Measurements from ENCODE around the gene KCNT1. TPM values are rescaled to one million over a fixed set of nuclear protein-coding genes. Genes with fewer than 3 reads are reported as not detected.

Gene KCNT1
- total RNA-seq, 1 donor from 2014 or later, result not detected

DNA sequence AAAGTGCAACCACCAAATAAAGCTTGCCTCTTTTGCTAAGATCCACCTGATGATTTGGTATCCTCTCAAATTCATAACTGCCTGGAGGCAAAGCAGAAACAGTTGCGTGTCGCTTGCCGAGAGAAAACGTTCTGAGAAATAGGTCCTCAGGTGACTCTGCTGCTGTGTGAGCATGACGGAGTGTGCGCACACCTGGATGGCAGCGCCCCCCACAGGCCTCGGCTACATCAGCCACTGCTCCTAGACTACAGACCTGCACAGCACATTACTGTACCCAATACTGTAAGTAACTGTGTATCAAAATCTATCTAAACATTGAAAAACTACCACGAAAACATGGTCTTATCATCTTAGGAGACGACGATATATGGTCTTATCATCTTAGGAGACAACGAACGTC lies 117.9 kb downstream of the KCNT1 start:
- Histone ChIP-seq H3K27me3 (ENCODE audit: insufficient read depth, low read length) (no peaks in the 10 kb centered on the region), H3K9ac (ENCODE audit: low read length) (no peak overlapping the region), H3K4me3 (ENCODE audit: insufficient read depth, low read depth, low read length) (no peak overlapping the region), H3K9me3 (ENCODE audit: insufficient read depth, low read depth, low read length) (no peaks in the 10 kb centered on the region), H3K79me2 (ENCODE audit: insufficient read depth, low read length) (peaks cover 3% of the 10 kb centered on the region), H3K36me3 (ENCODE audit: insufficient read depth, low read length) (peaks cover 25% of the 10 kb centered on the region), H2AFZ (ENCODE audit: low read depth, low read length) (no peak overlapping the region), H3K4me1 (ENCODE audit: insufficient read depth, low read length) (no peaks in the 10 kb centered on the region), H3K4me2 (ENCODE audit: low read length) (no peak overlapping the region), H3K27ac (ENCODE audit: low read depth, low read length) (no peak overlapping the region), H4K20me1 (ENCODE audit: insufficient read depth, low read length) (peaks cover 19% of the 10 kb centered on the region)
- Mint-ChIP-seq H3K9me3 (ENCODE audit: unreplicated experiment) (no peaks in the 10 kb centered on the region), H3K4me1 (ENCODE audit: low read depth, unreplicated experiment) (peaks cover 2% of the 10 kb centered on the region), H3K27me3 (ENCODE audit: low read depth, unreplicated experiment) (no peaks in the 10 kb centered on the region), H3K36me3 (ENCODE audit: low read depth, unreplicated experiment) (peaks cover 25% of the 10 kb centered on the region), H3K27ac (ENCODE audit: unreplicated experiment) (no peak overlapping the region), H3K4me3 (ENCODE audit: unreplicated experiment) (no peak overlapping the region)
- no peak for FAIRE-seq
- no peak for DNase-seq (ENCODE audit: low read depth)
- no peak for TF ChIP-seq EZH2 (IDR thresholded peaks at IDR 0.05; ENCODE audit: insufficient read depth, low read length)
- TF ChIP-seq, protein P1, sequence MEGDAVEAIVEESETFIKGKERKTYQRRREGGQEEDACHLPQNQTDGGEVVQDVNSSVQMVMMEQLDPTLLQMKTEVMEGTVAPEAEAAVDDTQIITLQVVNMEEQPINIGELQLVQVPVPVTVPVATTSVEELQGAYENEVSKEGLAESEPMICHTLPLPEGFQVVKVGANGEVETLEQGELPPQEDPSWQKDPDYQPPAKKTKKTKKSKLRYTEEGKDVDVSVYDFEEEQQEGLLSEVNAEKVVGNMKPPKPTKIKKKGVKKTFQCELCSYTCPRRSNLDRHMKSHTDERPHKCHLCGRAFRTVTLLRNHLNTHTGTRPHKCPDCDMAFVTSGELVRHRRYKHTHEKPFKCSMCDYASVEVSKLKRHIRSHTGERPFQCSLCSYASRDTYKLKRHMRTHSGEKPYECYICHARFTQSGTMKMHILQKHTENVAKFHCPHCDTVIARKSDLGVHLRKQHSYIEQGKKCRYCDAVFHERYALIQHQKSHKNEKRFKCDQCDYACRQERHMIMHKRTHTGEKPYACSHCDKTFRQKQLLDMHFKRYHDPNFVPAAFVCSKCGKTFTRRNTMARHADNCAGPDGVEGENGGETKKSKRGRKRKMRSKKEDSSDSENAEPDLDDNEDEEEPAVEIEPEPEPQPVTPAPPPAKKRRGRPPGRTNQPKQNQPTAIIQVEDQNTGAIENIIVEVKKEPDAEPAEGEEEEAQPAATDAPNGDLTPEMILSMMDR (IDR thresholded peaks at IDR 0.05; ENCODE audit: insufficient read depth, low read depth, low read length), result no peak

DNA sequence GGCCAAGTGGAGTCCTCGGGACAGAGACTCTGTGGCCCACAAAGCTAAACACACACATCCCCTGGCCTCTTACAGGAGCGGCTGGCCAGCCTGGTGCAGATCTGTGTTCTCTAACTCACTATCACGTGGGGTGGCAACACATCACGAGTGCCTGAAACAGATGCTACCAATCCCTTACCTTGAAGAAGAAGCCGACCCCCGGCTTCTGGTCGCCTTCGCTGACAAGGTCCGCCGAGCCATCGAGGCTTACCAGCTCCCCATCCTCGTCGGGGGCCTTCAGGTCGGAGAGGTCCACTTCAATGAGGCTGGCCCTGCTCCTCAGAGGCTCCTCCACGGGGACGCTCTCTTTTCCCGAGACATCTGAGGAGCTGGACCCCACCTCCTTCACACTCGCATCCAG lies 118.7 kb downstream of the KCNT1 start:
- Mint-ChIP-seq H3K4me3 (ENCODE audit: unreplicated experiment) (no peak overlapping the region), H3K9me3 (ENCODE audit: unreplicated experiment) (no peaks in the 10 kb centered on the region), H3K4me1 (ENCODE audit: low read depth, unreplicated experiment) (peaks cover 4% of the 10 kb centered on the region), H3K36me3 (ENCODE audit: low read depth, unreplicated experiment) (peaks cover 23% of the 10 kb centered on the region), H3K27ac (ENCODE audit: unreplicated experiment) (no peak overlapping the region), H3K27me3 (ENCODE audit: low read depth, unreplicated experiment) (no peaks in the 10 kb centered on the region)
- peaks cover 25% of the 10 kb centered on the region for H3K36me3 ChIP-seq (ENCODE audit: insufficient read depth, low read length)
- H3K4me1 ChIP-seq (ENCODE audit: insufficient read depth, low read length), result no peaks in the 10 kb centered on the region
- H3K27ac ChIP-seq (ENCODE audit: low read depth, low read length), result no peak overlapping the region
- no peak overlapping the region for H3K4me3 ChIP-seq (ENCODE audit: insufficient read depth, low read depth, low read length)
- no peak overlapping the region for H3K4me2 ChIP-seq (ENCODE audit: low read length)
- peaks cover 6% of the 10 kb centered on the region for H3K79me2 ChIP-seq (ENCODE audit: insufficient read depth, low read length)
- H3K9ac ChIP-seq (ENCODE audit: low read length), result no peak overlapping the region
- no peaks in the 10 kb centered on the region for H3K27me3 ChIP-seq (ENCODE audit: insufficient read depth, low read length)
- TF ChIP-seq, protein P1 (IDR thresholded peaks at IDR 0.05; ENCODE audit: insufficient read depth, low read depth, low read length), result no peak
- no peak for TF ChIP-seq EZH2 (IDR thresholded peaks at IDR 0.05; ENCODE audit: insufficient read depth, low read length)
- peaks cover 23% of the 10 kb centered on the region for H4K20me1 ChIP-seq (ENCODE audit: insufficient read depth, low read length)
- DNase-seq (ENCODE audit: low read depth) (no peak), FAIRE-seq (no peak)
- no peak overlapping the region for H2AFZ ChIP-seq (ENCODE audit: low read depth, low read length)
- no peaks in the 10 kb centered on the region for H3K9me3 ChIP-seq (ENCODE audit: insufficient read depth, low read depth, low read length)

DNA sequence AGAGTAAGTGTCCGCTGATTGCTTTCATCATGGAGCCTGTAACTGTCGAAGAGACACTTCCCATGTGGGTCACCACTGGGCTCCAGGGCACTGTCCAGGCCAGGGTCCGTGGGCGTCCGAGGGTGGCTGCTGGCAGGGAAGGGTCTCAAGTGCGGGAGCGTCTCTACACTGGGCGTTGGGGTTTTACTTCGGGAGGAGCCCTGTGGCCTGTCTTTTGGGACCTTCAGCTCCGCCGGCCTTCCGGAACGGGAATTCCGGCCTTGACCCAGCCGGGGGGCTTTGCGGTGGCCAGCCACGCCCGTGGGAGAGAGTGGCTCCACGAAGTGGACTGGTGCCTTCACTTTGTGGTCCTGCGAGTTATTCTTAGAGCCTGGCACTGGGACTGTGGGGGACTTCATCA lies 119.1 kb downstream of the KCNT1 start:
- Histone ChIP-seq H3K4me3 (ENCODE audit: insufficient read depth, low read depth, low read length) (no peak overlapping the region), H3K27ac (ENCODE audit: low read depth, low read length) (no peak overlapping the region), H3K36me3 (ENCODE audit: insufficient read depth, low read length) (peaks cover 25% of the 10 kb centered on the region), H3K9me3 (ENCODE audit: insufficient read depth, low read depth, low read length) (no peaks in the 10 kb centered on the region), H3K4me2 (ENCODE audit: low read length) (no peak overlapping the region), H4K20me1 (ENCODE audit: insufficient read depth, low read length) (peaks cover 24% of the 10 kb centered on the region), H3K4me1 (ENCODE audit: insufficient read depth, low read length) (no peaks in the 10 kb centered on the region), H2AFZ (ENCODE audit: low read depth, low read length) (no peak overlapping the region), H3K79me2 (ENCODE audit: insufficient read depth, low read length) (peaks cover 11% of the 10 kb centered on the region), H3K27me3 (ENCODE audit: insufficient read depth, low read length) (no peaks in the 10 kb centered on the region), H3K9ac (ENCODE audit: low read length) (no peak overlapping the region)
- Mint-ChIP-seq H3K4me1 (ENCODE audit: low read depth, unreplicated experiment) (peaks cover 4% of the 10 kb centered on the region), H3K27me3 (ENCODE audit: low read depth, unreplicated experiment) (no peaks in the 10 kb centered on the region), H3K36me3 (ENCODE audit: low read depth, unreplicated experiment) (peaks cover 23% of the 10 kb centered on the region), H3K9me3 (ENCODE audit: unreplicated experiment) (no peaks in the 10 kb centered on the region), H3K4me3 (ENCODE audit: unreplicated experiment) (no peak overlapping the region), H3K27ac (ENCODE audit: unreplicated experiment) (no peak overlapping the region)
- FAIRE-seq (no peak), DNase-seq (ENCODE audit: low read depth) (no peak)
- TF ChIP-seq, protein P1 (IDR thresholded peaks at IDR 0.05; ENCODE audit: insufficient read depth, low read depth, low read length), result no peak
- TF ChIP-seq EZH2 (IDR thresholded peaks at IDR 0.05; ENCODE audit: insufficient read depth, low read length), result no peak
